ENCODE measurements around the gene AUH.
"Not testable (repeated sequence)": the region's sequence is repeated elsewhere in the genome, so short reads cannot be mapped to it uniquely, and the experiment has no call there.

Gene AUH

GRCh38 chr9:91207729-91208418 lies 153.8 kb downstream of the AUH start:
- no peak for DNase-seq (ENCODE audit: low read depth)
- no peak overlapping the region for H3K4me3 ChIP-seq (ENCODE audit: low read length)
- no peak for TF ChIP-seq CTCF (conservative IDR thresholded peaks at IDR 0.05; ENCODE audit: low read depth, low read length)

GRCh38 chr9:91207397-91207728 lies 154.4 kb downstream of the AUH start:
- DNase-seq (ENCODE audit: low read depth): no peak
- TF ChIP-seq CTCF (conservative IDR thresholded peaks at IDR 0.05; ENCODE audit: low read depth, low read length): no peak
- no peak overlapping the region for H3K4me3 ChIP-seq (ENCODE audit: low read length)

- no peak overlapping the region for H3K4me3 ChIP-seq (ENCODE audit: low read length)
- DNase-seq (ENCODE audit: low read depth): no peak
- TF ChIP-seq CTCF (conservative IDR thresholded peaks at IDR 0.05; ENCODE audit: low read depth, low read length): no peak
These were observed 154.9 kb downstream of the AUH start for GRCh38 chr9:91206806-91207205.

GRCh38 chr9:91202736-91203283 lies 158.9 kb downstream of the AUH start:
- no peak for TF ChIP-seq CTCF (conservative IDR thresholded peaks at IDR 0.05; ENCODE audit: low read depth, low read length)
- DNase-seq (ENCODE audit: low read depth): no peak

GRCh38 chr9:91200692-91201336 lies 160.9 kb downstream of the AUH start:
- no peak for DNase-seq (ENCODE audit: low read depth)
- no peak for TF ChIP-seq CTCF (conservative IDR thresholded peaks at IDR 0.05; ENCODE audit: low read depth, low read length)
- H3K4me3 ChIP-seq (ENCODE audit: low read length): no peak overlapping the region

More at GRCh38 chr9:91202736-91203283, 158.9 kb downstream of the AUH start:
- no peak overlapping the region for H3K4me3 ChIP-seq (ENCODE audit: low read length)

GRCh38 chr9:91199739-91200497 lies 161.8 kb downstream of the AUH start:
- DNase-seq (ENCODE audit: low read depth): no peak
- TF ChIP-seq CTCF (conservative IDR thresholded peaks at IDR 0.05; ENCODE audit: low read depth, low read length): no peak
- no peak overlapping the region for H3K4me3 ChIP-seq (ENCODE audit: low read length)

- not testable (repeated sequence) for DNase-seq (ENCODE audit: low read depth); H3K4me3 ChIP-seq (ENCODE audit: low read length)
These were observed 162.8 kb downstream of the AUH start for GRCh38 chr9:91198881-91199280.

Data from retinal pigment epithelial cell (primary cell).